D721Med (cell line): ENCODE measurements around the gene WDSUB1.

ENCODE experiments used
- DNase-seq: peaks from one replicate; pipeline ENCODE4 v3.0.0; 2011; ENCODE audit warnings: low spot score; ENCODE audit not compliant: insufficient read length
- FAIRE-seq: peaks from 2 replicates; lab custom pipeline; 2011; peaks lifted over from hg19 to GRCh38; lab: Jason Lieb, UNC
- TF ChIP-seq, protein P1 (sequence below): IDR thresholded peaks from 2 replicates; pipeline ENCODE4 v1.5.1; 2012; ENCODE audit warnings: mild to moderate bottlenecking, control low read depth; ENCODE audit not compliant: insufficient read depth; ENCODE audit errors: missing control alignments

The WDSUB1 gene

DNA sequence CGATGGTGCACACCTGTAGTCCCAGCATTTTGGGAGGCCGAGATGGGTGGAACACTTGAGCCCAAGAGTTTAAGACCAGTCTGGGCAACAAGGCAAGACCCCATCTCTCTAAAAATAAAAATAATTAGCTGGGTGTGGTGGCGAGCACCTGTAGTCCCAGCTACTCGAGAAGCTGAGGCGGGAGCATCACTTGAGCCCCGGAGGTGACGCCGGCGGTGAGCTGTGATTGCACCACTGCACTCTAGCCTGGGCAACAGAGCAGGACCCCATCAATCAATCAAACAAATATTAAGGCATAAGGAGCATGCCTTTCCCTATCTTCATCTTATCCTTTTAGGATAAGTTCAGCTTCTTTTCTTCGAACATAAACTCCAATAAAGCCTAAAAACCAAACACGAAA lies 1.1 kb downstream of the WDSUB1 start:
- TF ChIP-seq, protein P1, sequence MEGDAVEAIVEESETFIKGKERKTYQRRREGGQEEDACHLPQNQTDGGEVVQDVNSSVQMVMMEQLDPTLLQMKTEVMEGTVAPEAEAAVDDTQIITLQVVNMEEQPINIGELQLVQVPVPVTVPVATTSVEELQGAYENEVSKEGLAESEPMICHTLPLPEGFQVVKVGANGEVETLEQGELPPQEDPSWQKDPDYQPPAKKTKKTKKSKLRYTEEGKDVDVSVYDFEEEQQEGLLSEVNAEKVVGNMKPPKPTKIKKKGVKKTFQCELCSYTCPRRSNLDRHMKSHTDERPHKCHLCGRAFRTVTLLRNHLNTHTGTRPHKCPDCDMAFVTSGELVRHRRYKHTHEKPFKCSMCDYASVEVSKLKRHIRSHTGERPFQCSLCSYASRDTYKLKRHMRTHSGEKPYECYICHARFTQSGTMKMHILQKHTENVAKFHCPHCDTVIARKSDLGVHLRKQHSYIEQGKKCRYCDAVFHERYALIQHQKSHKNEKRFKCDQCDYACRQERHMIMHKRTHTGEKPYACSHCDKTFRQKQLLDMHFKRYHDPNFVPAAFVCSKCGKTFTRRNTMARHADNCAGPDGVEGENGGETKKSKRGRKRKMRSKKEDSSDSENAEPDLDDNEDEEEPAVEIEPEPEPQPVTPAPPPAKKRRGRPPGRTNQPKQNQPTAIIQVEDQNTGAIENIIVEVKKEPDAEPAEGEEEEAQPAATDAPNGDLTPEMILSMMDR = no peak
- FAIRE-seq (no peak), DNase-seq (no peak)

DNA sequence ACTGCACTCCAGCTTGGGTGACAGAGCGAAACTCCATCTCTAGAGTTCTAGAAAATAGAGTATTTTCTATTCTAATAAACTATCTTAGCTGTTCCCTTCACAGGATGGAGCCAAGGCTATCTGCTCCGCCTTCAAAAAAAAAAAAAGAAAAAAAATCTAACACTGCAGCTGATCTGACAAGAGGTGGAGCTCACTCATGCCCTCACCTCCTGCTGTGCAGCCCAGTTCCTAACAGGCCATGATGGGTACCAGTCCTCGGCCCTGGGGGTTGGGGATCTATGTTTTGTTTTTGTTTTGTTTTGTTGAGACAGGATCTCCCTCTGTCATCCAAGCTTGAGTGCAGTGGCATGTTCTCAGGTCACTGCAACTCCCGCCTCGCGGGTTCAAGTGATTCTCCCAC lies 3.0 kb downstream of the WDSUB1 start:
- TF ChIP-seq, protein P1 = no peak
- DNase-seq = no peak
- no peak for FAIRE-seq

DNA sequence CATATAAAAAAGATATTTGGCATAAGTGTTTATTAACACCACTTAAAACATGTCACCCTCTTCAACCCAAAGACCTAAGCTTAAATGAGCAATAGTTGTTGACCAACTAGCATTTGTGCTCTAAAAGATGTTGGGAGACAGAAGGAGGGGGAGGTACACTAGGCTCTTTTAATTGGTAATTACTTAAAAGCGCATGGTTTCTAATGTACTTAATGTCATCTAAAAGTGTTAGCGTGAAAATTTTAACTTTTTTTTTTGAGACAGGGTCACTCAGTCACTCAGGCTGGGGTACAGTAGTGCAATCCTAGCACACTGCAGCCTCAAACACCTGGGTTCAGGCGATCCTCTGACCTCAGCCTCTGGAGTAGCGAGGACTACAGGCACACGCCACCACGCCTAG lies 5.5 kb downstream of the WDSUB1 start:
- no peak for DNase-seq
- TF ChIP-seq, protein P1 = no peak
- FAIRE-seq = no peak

DNA sequence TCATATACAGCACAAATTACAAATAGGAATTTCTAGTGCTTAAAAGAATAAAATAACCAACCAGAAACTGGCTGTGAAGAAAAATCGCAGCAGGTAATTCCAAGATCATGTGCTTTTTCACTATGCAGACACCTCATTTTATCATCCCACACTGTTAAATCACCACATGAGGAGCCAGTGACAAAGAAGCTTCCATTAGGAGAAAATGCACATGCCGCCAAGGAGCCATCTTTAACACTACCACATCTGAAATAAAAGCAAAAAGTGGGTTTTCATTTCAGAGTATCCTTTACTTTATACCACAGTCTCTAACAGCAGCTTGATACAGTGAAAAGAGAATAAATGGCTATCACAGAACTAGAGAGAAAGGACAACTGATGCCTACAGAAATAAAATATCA lies 6.8 kb downstream of the WDSUB1 start:
- no peak for FAIRE-seq

DNA sequence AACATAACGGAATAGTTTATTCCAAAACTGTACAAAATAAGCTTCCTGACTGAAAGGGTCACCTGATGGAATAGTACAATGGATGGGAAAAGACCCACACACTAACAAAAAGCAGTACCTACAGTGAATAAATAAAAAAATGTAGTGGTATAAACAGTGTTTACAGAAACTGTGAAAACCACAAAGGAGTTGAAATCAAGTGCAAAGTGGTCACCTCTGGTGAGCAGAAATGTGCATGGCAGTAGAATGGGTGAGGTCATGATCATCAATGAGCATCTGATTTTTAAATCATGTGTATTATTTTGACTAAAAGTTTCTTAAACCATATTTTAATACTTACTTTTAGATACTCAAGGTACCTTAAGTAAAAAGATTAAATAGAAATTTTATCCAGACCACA lies 11.4 kb downstream of the WDSUB1 start:
- FAIRE-seq = no peak
- DNase-seq = no peak
- TF ChIP-seq, protein P1 = no peak

More for the DNA sequence above, 6.8 kb downstream of the WDSUB1 start:
- DNase-seq = no peak
- TF ChIP-seq, protein P1 = no peak

DNA sequence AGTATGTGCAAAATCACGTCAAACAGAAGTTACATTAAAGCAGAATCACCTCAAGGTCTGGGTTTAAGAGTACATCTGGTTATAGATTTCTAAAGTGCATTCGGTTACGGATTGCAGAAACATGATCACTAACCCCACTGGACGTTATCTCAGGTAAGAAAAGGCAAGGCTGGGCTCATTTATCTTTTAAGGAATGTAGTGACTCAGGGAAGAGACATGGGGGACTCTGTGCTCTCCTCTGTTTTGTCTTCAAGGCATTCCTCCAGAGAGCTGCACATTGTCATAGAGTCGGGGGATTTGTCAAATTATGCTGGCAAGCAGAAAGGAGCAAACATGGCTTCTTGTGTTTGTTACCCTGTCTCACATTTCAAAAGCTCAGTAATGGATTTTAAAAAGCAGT lies 14.3 kb downstream of the WDSUB1 start:
- TF ChIP-seq, protein P1 = no peak
- DNase-seq = no peak
- FAIRE-seq = no peak

DNA sequence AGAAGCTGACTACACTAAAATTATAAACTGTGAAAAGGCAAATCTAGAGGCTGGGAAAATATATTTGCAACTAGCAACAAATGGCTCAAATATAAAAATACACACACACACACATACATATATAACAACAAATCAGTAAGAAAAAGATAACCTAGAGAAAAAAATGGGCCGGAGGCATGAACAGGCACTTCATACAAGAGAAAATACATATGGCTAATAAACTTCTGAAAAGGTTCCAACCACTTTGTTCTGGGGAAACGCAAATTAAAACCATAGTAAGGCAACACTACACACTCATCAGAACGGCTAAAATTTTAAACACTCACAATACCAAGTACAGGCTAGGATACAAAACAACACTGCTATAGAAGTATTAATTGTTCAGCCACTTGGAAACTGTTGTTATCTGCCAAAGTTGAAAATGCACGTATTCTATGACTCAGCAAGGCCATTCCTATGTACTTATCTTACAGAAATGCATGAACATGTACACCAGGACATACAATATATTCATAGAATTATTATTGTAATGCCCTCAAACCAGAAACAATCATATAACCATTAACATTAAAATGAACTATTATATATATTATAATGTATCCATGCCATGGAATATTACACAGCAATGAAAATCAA lies 15.6 kb downstream of the WDSUB1 start:
- DNase-seq (no peak), FAIRE-seq (no peak)
- TF ChIP-seq, protein P1 = no peak
